Epithelial cell of proximal tubule (primary cell): ENCODE data around the gene MT1F. TPM values are rescaled to one million over a fixed set of nuclear protein-coding genes. Genes with fewer than 3 reads are reported as not detected.
"Not testable (repeated sequence)": the region's sequence is repeated elsewhere in the genome, so short reads cannot be mapped to it uniquely, and the experiment has no call there.

Experiments used
- DNase-seq: peaks from one replicate; pipeline ENCODE4 v3.0.0-alpha.2; 2011; ENCODE audit warnings: low read depth
- H3K4me3 ChIP-seq: 2 replicates; pipeline ENCODE4 v1.5.1; 2011; ENCODE audit warnings: low read depth, mild to moderate bottlenecking, low read length
- total RNA-seq: library from RNA; depleted of rRNA; stranded (reverse); fragments of >200 nt; gene quantifications from 2 replicates; pipeline ENCODE4 v1.2.3, GENCODE V29; 2015
- TF ChIP-seq, protein P1 (sequence below): conservative IDR thresholded peaks from 2 replicates; pipeline ENCODE4 v1.5.1; 2012; ENCODE audit warnings: low read depth, mild to moderate bottlenecking, low read length

The MT1F gene
- total RNA-seq, 1 donor from 2014 or later: 95.8 TPM

DNA sequence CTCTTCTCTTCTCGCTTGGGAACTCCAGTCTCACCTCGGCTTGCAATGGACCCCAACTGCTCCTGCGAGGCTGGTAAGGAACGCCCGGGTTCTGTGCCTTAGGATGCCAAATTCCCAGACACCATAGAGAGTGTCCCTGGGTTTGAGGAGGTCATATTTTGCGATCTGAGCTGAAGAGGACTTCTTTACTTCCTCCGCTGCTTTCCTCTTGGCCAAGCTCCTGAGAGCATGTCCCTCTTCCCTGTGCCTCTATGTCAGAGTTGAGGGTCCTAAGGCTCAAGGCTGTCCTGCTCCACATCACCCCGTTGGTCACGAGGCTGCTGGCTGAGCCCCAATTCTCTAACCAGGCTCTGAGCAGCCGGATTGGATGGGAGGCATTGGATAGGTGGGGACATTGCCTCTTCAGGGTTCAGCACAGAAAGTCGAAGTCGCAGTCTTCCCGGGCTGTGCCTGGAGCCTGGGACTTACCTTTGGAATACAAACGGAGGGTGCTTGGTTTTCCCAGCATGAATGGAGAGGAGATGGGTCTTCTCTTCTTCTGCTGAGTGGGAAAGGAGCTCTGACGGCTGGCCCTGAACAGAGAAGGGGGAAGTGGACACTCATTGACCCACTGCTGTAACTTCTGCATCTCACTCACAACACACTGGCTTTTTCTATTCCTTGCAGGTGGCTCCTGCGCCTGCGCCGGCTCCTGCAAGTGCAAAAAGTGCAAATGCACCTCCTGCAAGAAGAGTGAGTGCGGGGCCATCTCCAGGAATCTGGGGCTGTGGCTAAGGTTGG is 12.3 kb downstream of the MT1F start:
- peak overlapping the region; percentile 7 for H3K4me3 ChIP-seq
- TF ChIP-seq, protein P1, sequence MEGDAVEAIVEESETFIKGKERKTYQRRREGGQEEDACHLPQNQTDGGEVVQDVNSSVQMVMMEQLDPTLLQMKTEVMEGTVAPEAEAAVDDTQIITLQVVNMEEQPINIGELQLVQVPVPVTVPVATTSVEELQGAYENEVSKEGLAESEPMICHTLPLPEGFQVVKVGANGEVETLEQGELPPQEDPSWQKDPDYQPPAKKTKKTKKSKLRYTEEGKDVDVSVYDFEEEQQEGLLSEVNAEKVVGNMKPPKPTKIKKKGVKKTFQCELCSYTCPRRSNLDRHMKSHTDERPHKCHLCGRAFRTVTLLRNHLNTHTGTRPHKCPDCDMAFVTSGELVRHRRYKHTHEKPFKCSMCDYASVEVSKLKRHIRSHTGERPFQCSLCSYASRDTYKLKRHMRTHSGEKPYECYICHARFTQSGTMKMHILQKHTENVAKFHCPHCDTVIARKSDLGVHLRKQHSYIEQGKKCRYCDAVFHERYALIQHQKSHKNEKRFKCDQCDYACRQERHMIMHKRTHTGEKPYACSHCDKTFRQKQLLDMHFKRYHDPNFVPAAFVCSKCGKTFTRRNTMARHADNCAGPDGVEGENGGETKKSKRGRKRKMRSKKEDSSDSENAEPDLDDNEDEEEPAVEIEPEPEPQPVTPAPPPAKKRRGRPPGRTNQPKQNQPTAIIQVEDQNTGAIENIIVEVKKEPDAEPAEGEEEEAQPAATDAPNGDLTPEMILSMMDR: no peak
- DNase-seq: no peak

DNA sequence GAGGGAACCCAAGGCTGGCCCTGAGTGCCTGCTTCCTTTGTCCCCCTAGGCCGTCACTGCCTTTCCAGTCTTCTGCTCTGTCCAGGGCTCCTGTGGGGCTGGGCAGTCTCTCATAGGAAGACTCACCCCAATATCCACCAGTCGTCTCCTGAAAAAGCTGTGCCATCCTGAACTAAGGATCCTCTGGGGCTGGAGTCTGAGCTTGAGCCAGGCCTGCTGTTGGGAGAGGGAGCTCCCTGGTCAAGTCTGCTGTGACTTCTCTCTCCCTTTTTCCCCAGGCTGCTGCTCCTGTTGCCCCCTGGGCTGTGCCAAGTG is 12.8 kb downstream of the MT1F start:
- DNase-seq: no peak
- TF ChIP-seq, protein P1: no peak
- peak overlapping the region; percentile 7 for H3K4me3 ChIP-seq

DNA sequence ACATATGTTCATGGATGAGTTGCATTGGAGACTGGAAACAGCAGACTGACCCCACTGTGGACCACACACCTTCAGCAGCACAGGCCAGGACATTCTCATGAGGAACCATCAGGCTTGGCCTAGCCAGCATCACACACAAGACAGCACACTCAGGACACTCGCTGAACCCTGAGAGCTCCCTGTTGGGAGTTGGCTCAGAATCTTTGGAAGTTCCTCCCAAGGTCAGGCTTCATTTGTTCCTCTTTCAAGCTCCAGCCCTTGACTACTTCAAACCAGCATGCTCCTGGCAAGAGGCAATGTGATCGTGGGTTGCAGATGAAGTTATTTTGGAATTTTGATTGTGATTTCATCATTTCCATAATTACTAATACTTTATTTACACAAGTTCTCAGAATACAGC is 13.9 kb downstream of the MT1F start:
- DNase-seq, H3K4me3 ChIP-seq: not testable (repeated sequence)

DNA sequence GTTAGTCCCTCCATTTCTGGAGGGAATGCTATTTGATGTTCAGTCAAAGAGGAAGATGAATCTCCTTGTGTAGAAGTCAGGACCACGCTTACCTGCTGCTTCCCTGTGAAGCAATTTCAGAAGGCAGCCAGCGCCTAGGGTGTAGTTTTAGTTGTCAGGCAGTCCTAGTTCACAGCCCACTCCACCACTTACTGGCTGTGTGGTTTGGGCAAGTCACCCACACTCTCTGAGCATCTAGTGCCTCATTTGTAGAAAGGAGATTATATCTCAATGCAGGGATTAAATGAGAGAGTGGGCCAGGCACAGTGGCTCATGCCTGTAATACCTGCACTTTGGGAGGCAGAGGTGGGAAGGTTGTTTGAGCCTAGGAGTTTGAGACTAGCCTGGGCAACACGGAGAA is 14.4 kb downstream of the MT1F start:
- DNase-seq, H3K4me3 ChIP-seq: not testable (repeated sequence)

DNA sequence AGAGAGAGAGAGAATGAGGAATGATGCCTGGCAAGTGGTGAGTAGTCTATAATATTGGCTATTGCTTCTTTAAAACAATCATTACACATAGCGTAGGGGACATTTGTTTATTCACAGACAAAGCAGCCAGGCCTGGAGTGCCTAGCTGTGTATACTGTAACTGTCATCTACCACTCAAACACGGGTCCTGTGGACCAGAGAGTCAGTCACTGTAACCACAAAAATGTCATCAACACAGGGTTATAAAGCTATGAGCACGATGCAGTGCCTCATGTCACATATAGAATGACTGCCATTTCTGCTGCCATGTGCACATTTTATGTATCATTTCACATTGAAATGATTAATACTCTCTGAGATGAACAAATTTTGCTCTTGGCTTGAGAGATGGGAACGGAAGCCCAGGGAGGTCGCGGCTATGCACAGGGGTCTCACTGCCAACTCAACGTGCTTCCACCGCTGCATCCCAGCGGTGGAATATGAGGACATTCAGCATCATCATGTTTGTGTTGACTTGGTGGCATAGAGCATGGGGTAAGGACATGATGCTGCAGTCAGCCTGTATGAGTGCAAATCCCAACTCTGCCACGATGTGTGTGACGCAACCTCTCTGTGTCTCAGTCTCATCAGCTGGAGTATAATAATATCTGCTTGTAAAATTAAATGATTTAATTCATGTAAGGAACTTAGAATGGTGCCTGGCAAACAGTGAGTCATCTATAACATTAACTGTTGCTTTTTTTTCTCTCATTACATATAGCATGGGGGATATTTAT is 15.2 kb downstream of the MT1F start:
- DNase-seq: no peak
- TF ChIP-seq, protein P1: no peak
- no peak overlapping the region for H3K4me3 ChIP-seq

DNA sequence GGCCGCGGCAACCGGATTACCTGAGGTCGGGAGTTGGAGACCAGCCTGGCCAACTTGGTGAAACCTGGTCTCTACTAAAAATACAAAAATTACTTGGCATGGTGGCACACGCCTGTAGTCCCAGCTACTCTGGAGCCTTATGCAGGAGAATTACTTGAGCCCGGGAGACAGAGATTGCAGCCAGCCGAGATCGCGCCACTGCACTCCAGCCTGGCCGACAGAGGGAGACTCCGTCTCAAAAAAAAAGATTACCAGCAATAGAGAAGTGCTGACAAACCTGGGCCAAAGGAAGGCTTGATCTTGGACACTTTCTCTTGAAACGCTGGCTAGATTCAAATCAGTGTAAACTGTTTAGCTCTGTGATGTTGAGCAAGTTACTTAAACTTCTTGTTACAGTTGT is 16.2 kb downstream of the MT1F start:
- no peak for DNase-seq
- H3K4me3 ChIP-seq: no peak overlapping the region
- TF ChIP-seq, protein P1: peak; percentile 70

DNA sequence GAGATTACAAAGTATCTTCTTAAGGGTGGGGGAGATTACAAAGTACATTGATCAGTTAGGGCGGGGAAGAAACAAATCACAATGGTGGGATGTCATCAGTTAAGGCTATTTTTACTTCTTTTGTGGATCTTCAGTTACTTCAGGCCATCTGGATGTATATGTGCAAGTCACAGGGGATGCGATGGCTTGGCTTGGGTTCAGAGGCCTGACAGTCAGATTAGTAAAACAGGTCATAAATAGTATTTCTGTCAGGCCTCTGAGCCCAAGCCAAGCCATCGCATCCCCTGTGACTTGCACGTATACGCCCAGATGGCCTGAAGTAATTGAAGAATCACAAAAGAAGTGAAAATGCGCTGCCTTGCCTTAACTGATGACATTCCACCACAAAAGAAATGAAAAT is 16.8 kb downstream of the MT1F start:
- DNase-seq: not testable (repeated sequence)

DNA sequence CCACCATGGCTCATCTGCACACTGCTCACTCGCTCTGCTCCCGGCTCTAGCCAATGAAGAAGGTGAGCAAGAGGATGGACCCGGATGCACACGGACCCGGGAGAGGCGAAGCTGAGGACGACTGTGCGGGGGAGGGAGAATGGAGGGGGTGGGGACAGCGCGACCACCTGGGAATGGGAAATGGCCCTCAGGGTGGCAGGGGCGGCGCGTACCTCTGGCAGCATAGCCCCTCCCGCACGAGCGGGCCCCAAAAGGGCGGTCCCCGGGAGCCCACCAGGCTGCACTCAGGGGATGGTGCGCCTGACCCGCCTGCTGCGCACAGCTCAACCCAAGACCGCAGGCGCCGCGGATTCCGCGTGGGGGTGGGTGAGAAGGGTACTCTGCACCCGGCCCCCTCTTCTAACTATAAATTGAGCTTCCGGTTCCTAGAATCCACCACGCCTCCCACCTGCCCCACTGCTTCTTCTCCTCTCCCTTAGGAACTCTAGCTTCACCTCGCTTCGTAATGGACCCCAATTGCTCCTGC is 18.0 kb downstream of the MT1F start:
- peak overlapping the region; percentile 19 for H3K4me3 ChIP-seq
- TF ChIP-seq, protein P1: no peak

More for the DNA sequence above, 16.8 kb downstream of the MT1F start:
- H3K4me3 ChIP-seq: not testable (repeated sequence)

More for the DNA sequence above, 18.0 kb downstream of the MT1F start:
- DNase-seq: no peak
